ENCODE results near the gene NCCRP1. TPM values are rescaled to one million over a fixed set of nuclear protein-coding genes. Genes with fewer than 3 reads are reported as not detected.
A peak's percentile ranks its signal among the peaks of the same experiment; 100 is the strongest.

The NCCRP1 gene
- total and polyA plus RNA-seq, 4 experiments from 2014 or later = not detected

- H3K36me3 ChIP-seq (ENCODE audit: insufficient read depth, low read length) = no peaks in the 10 kb centered on the region
- DNase-seq = no peak
- H3K9me3 ChIP-seq (ENCODE audit: control insufficient read depth in 1 of 2, low read length in 2 of 2) = no peaks in the 10 kb centered on the region
- H3K4me3 ChIP-seq (ENCODE audit: low read length in 2 of 2) = no peak overlapping the region
- peak overlapping the region in 3 of 7 donors; percentile 3 to 72 (median 59) for H3K27ac Mint-ChIP-seq
- ChIA-PET POLR2A (ENCODE audit: partially characterized antibody) (no interaction called here), CTCF (ENCODE audit: partially characterized antibody) (no interaction called here)
- intact Hi-C loops (cut with micrococcal nuclease) = no loop called here
- H3K27me3 Mint-ChIP-seq = no peaks in the 10 kb centered on the region
- H3K4me1 Mint-ChIP-seq = peaks cover 20 to 34% (median 23%) of the 10 kb centered on the region in 4 donors
- peaks cover 0 to 2% (median 0%) of the 10 kb centered on the region in 8 donors for H3K9me3 Mint-ChIP-seq
- H3K27me3 ChIP-seq (ENCODE audit: insufficient read depth, low read length) = no peaks in the 10 kb centered on the region
- H3K27ac ChIP-seq (ENCODE audit: low read depth, low read length) = no peak overlapping the region
- H3K4me1 ChIP-seq (ENCODE audit: insufficient read depth, low read length) = peaks cover 4% of the 10 kb centered on the region
- peaks cover 0 to 4% of the 10 kb centered on the region in 2 donors for H3K36me3 Mint-ChIP-seq
- H3K4me3 Mint-ChIP-seq = peak overlapping the region in 1 of 8 donors; percentile 39
These were observed 38.8 kb upstream of the NCCRP1 start for GRCh38 chr19:39157997-39158389.

DNA sequence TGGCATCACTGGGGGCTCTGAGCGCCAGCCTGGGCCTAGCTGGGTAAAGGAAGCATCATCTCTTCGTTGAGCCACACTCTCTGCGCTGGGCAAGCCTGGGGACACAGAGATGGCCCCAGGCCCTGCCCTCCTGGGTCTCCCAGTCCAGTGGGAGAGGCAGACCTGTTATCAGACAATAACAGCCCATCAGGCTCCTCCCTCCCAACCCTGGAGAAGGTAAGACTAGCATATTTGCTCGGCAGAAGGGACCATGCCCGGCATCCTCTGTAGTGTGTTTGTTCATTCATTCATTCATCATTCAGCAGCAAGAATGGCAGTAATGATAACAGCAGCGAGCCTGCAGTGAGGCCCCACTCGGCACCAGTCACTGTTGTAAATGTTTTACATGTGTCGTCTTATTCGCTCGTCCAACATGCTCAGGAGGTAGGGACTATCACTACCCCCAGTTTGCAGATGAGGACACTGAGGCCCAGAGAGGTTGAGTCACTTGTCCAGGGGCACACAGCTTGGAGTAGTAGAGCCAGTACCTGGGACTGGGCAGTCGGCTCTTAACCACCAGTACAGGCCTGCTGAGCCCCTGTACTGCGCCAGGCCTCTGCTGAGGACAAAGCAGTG is 38.0 kb upstream of the NCCRP1 start:
- ChIA-PET CTCF (ENCODE audit: partially characterized antibody) (no interaction called here), POLR2A (ENCODE audit: partially characterized antibody) (no interaction called here)
- Histone ChIP-seq H3K9me3 (ENCODE audit: control insufficient read depth in 1 of 2, low read length in 2 of 2) (no peaks in the 10 kb centered on the region), H3K4me1 (ENCODE audit: insufficient read depth, low read length) (peaks cover 4% of the 10 kb centered on the region), H3K27ac (ENCODE audit: low read depth, low read length) (no peak overlapping the region), H3K4me3 (ENCODE audit: low read length in 2 of 2) (no peak overlapping the region), H3K36me3 (ENCODE audit: insufficient read depth, low read length) (no peaks in the 10 kb centered on the region), H3K27me3 (ENCODE audit: insufficient read depth, low read length) (no peaks in the 10 kb centered on the region)
- intact Hi-C loops (cut with micrococcal nuclease) = no loop called here
- peaks cover 0 to 4% of the 10 kb centered on the region in 2 donors for H3K36me3 Mint-ChIP-seq
- peaks cover 0 to 1% (median 0%) of the 10 kb centered on the region in 8 donors for H3K9me3 Mint-ChIP-seq
- DNase-seq = no peak
- H3K27me3 Mint-ChIP-seq = no peaks in the 10 kb centered on the region
- no peak overlapping the region for H3K4me3 Mint-ChIP-seq
- peak overlapping the region in 3 of 7 donors; percentile 17 to 75 (median 36) for H3K27ac Mint-ChIP-seq
- peaks cover 18 to 32% (median 23%) of the 10 kb centered on the region in 4 donors for H3K4me1 Mint-ChIP-seq

DNA sequence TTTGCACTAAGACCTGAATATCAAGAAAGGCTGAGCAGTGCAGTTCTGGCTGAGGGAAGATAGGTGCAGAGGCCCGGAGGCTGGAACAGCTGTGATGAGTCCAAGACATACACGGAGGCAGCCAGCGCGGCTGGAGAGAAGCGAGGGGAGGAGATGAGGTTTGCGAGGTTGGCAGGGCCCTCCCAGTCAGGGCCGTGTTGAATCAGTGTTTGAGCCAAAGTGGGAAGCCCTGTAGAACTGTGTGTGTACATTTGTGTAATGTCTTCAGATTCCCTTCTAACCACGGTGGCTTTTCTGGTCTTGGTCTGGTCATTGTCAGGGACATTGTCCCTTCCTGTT is 36.3 kb upstream of the NCCRP1 start:
- POLR2A ChIA-PET (ENCODE audit: partially characterized antibody) = no interaction called here
- Mint-ChIP-seq H3K4me1 (peaks cover 12 to 26% (median 18%) of the 10 kb centered on the region in 4 donors), H3K4me3 (no peak overlapping the region), H3K9me3 (no peaks in the 10 kb centered on the region), H3K36me3 (no peaks in the 10 kb centered on the region), H3K27me3 (no peaks in the 10 kb centered on the region), H3K27ac (peak overlapping the region in 3 of 7 donors; percentile 53 to 82 (median 66))
- no peaks in the 10 kb centered on the region for H3K27me3 ChIP-seq (ENCODE audit: insufficient read depth, low read length)
- H3K4me1 ChIP-seq (ENCODE audit: insufficient read depth, low read length) = peaks cover 4% of the 10 kb centered on the region
- no peak for DNase-seq
- H3K9me3 ChIP-seq (ENCODE audit: control insufficient read depth in 1 of 2, low read length in 2 of 2) = no peaks in the 10 kb centered on the region
- CTCF ChIA-PET (ENCODE audit: partially characterized antibody) = no interaction called here
- H3K27ac ChIP-seq (ENCODE audit: low read depth, low read length) = no peak overlapping the region
- intact Hi-C loops (cut with micrococcal nuclease) = no loop called here
- H3K4me3 ChIP-seq (ENCODE audit: low read length in 2 of 2) = no peak overlapping the region
- no peaks in the 10 kb centered on the region for H3K36me3 ChIP-seq (ENCODE audit: insufficient read depth, low read length)

DNA sequence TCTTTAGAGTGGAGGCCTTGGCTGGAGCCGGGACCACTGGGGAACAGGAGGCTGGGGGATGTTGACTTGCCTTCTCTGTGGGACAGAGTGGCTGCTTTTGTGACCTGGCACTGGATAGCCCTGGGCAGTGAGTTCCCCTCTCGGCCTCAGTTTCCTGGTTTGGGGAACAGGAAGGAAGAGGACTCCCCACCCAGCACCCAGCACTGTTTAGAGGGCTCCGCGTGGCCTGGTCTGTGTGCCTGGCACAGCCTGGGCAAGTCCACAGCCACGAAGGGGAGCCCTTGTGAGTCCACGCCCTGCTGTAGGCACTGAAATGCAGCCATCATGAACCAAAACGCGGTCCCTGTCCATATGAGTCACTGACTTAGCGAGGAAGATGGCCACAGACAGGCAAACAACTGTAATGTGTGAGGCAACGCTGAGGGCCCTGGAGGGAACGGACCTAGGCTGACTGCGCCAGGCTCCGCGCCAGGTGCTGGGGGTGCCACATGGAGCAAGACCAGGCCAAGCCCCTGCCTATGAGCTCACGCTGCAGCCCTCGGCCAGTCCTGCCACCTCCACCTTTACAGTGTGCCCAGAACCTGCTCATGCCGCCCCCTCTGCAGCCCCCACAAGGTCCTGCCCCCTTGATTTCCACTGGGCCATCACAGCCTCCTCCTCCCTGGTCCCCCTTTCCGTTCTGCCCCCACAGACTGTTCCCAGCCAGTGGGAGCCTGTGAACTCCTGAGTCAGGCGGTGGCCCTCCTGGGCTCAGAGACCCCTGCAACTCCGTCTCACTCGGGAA is 35.7 kb upstream of the NCCRP1 start:
- CTCF ChIA-PET (ENCODE audit: partially characterized antibody) = no interaction called here
- H3K9me3 Mint-ChIP-seq = no peaks in the 10 kb centered on the region
- Histone ChIP-seq H3K4me1 (ENCODE audit: insufficient read depth, low read length) (peaks cover 4% of the 10 kb centered on the region), H3K4me3 (ENCODE audit: low read length in 2 of 2) (no peak overlapping the region), H3K36me3 (ENCODE audit: insufficient read depth, low read length) (no peaks in the 10 kb centered on the region), H3K27me3 (ENCODE audit: insufficient read depth, low read length) (no peaks in the 10 kb centered on the region), H3K27ac (ENCODE audit: low read depth, low read length) (no peak overlapping the region), H3K9me3 (ENCODE audit: control insufficient read depth in 1 of 2, low read length in 2 of 2) (no peaks in the 10 kb centered on the region)
- intact Hi-C loops (cut with micrococcal nuclease) = no loop called here
- no peak for DNase-seq
- H3K4me1 Mint-ChIP-seq = peaks cover 10 to 26% (median 17%) of the 10 kb centered on the region in 4 donors
- POLR2A ChIA-PET (ENCODE audit: partially characterized antibody) = no interaction called here
- H3K36me3 Mint-ChIP-seq = no peaks in the 10 kb centered on the region
- no peak overlapping the region for H3K4me3 Mint-ChIP-seq
- H3K27me3 Mint-ChIP-seq = no peaks in the 10 kb centered on the region
- H3K27ac Mint-ChIP-seq = peak overlapping the region in 2 of 7 donors; percentile 15 to 22

DNA sequence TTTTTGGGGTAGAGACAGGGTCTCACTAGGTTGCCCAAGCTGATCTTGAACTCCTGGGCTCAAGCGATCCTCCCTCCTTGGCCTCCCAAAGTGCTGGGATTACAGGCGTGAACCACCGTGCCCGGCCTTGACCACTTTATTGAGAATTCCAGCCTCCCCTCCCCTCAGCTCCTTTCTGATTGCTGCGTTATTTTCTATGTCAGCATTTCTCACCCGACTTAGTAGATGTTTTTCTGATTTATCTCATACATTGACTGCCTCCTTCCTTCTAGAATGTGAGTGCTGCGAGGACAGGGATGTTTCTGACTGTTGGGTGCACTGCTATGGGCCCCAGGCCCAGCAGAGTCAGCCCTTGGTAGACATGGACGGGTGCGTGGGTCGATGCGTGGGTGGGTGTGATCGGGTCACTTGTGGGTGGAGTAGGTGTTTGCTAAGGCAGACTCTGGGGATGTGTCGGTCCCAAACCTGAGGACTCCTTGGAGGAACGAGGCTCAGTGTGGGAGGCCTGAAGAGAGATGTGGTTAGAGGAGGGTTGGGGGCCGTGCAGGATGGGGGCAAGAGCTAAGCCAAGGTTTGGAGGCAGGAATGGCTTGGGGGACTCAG is 34.2 kb upstream of the NCCRP1 start:
- POLR2A ChIA-PET (ENCODE audit: partially characterized antibody) = no interaction called here
- CTCF ChIA-PET (ENCODE audit: partially characterized antibody) = no interaction called here
- Mint-ChIP-seq H3K4me3 (no peak overlapping the region), H3K9me3 (no peaks in the 10 kb centered on the region), H3K4me1 (peaks cover 10 to 21% (median 14%) of the 10 kb centered on the region in 4 donors), H3K36me3 (no peaks in the 10 kb centered on the region), H3K27me3 (no peaks in the 10 kb centered on the region), H3K27ac (peak overlapping the region in 3 of 7 donors; percentile 7 to 57 (median 43))
- no peaks in the 10 kb centered on the region for H3K27me3 ChIP-seq (ENCODE audit: insufficient read depth, low read length)
- no peak overlapping the region for H3K27ac ChIP-seq (ENCODE audit: low read depth, low read length)
- no peak for DNase-seq
- no peaks in the 10 kb centered on the region for H3K36me3 ChIP-seq (ENCODE audit: insufficient read depth, low read length)
- H3K9me3 ChIP-seq (ENCODE audit: control insufficient read depth in 1 of 2, low read length in 2 of 2) = no peaks in the 10 kb centered on the region
- no peaks in the 10 kb centered on the region for H3K4me1 ChIP-seq (ENCODE audit: insufficient read depth, low read length)
- intact Hi-C loops (cut with micrococcal nuclease) = no loop called here
- H3K4me3 ChIP-seq (ENCODE audit: low read length in 2 of 2) = no peak overlapping the region

DNA sequence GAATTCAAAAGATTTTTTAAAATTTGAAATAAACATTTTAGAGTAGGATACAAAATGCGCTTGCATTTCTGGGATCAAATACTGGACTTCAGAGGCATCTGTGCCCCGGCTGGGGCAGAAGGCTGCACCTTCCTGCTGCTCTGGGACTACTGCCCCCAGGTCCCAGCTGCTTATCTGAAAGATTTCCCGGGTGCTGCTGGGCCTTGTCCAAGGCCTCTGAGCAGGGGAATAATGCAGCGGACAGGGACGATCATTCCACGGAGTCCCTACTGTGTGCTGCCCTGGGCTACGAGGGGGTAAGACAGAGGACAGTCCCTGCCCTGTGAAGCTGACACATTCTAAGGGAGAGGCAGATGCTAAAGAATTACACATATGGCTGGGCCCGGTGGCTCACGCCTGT is 33.1 kb upstream of the NCCRP1 start:
- H3K36me3 Mint-ChIP-seq = peaks cover 0 to 3% of the 10 kb centered on the region in 2 donors
- no peaks in the 10 kb centered on the region for H3K9me3 Mint-ChIP-seq
- no peak overlapping the region for H3K27ac Mint-ChIP-seq
- ChIA-PET POLR2A (ENCODE audit: partially characterized antibody) (no interaction called here), CTCF (ENCODE audit: partially characterized antibody) (no interaction called here)
- Histone ChIP-seq H3K27me3 (ENCODE audit: insufficient read depth, low read length) (no peaks in the 10 kb centered on the region), H3K9me3 (ENCODE audit: control insufficient read depth in 1 of 2, low read length in 2 of 2) (no peaks in the 10 kb centered on the region), H3K36me3 (ENCODE audit: insufficient read depth, low read length) (no peaks in the 10 kb centered on the region), H3K4me1 (ENCODE audit: insufficient read depth, low read length) (no peaks in the 10 kb centered on the region), H3K27ac (ENCODE audit: low read depth, low read length) (no peak overlapping the region), H3K4me3 (ENCODE audit: low read length in 2 of 2) (no peak overlapping the region)
- intact Hi-C loops (cut with micrococcal nuclease) = no loop called here
- DNase-seq = no peak
- no peak overlapping the region for H3K4me3 Mint-ChIP-seq
- H3K27me3 Mint-ChIP-seq = no peaks in the 10 kb centered on the region
- peaks cover 5 to 18% (median 8%) of the 10 kb centered on the region in 4 donors for H3K4me1 Mint-ChIP-seq

- CTCF ChIA-PET (ENCODE audit: partially characterized antibody) = no interaction called here
- no peaks in the 10 kb centered on the region for H3K9me3 Mint-ChIP-seq
- Histone ChIP-seq H3K4me1 (ENCODE audit: insufficient read depth, low read length) (no peaks in the 10 kb centered on the region), H3K27me3 (ENCODE audit: insufficient read depth, low read length) (no peaks in the 10 kb centered on the region), H3K4me3 (ENCODE audit: low read length in 2 of 2) (no peak overlapping the region), H3K9me3 (ENCODE audit: control insufficient read depth in 1 of 2, low read length in 2 of 2) (no peaks in the 10 kb centered on the region), H3K27ac (ENCODE audit: low read depth, low read length) (no peak overlapping the region), H3K36me3 (ENCODE audit: insufficient read depth, low read length) (no peaks in the 10 kb centered on the region)
- peak overlapping the region in 3 of 7 donors; percentile 24 to 82 (median 36) for H3K27ac Mint-ChIP-seq
- H3K4me1 Mint-ChIP-seq = peaks cover 4 to 13% (median 6%) of the 10 kb centered on the region in 4 donors
- H3K27me3 Mint-ChIP-seq = no peaks in the 10 kb centered on the region
- POLR2A ChIA-PET (ENCODE audit: partially characterized antibody) = no interaction called here
- H3K4me3 Mint-ChIP-seq = no peak overlapping the region
- H3K36me3 Mint-ChIP-seq = peaks cover 5 to 9% of the 10 kb centered on the region in 2 donors
- DNase-seq = no peak
- intact Hi-C loops (cut with micrococcal nuclease) = no loop called here
These were observed 32.5 kb upstream of the NCCRP1 start for GRCh38 chr19:39164289-39164688.
